Activated CD4-positive, CD25-positive, alpha-beta regulatory T cell (primary cell): ENCODE results near the gene C15orf39.
"Not testable (repeated sequence)": the region's sequence is repeated elsewhere in the genome, so short reads cannot be mapped to it uniquely, and the experiment has no call there.

ENCODE experiments used
- DNase-seq, 4 experiments: peaks; one replicate each; lab custom pipeline; 2025; lab: John Stamatoyannopoulos, UW

The C15orf39 gene

GRCh38 chr15:75212200-75212858, 10.6 kb downstream of the C15orf39 start:
- DNase-seq, result no peak

- DNase-seq, result no peak
Measured at GRCh38 chr15:75213212-75213767, 11.6 kb downstream of the C15orf39 start.

- DNase-seq, result no peak
Measured at GRCh38 chr15:75213768-75214221, 12.1 kb downstream of the C15orf39 start.

GRCh38 chr15:75214293-75215096, 12.8 kb downstream of the C15orf39 start:
- no peak for DNase-seq

- DNase-seq, result no peak
Measured at GRCh38 chr15:75215107-75216004, 13.7 kb downstream of the C15orf39 start.

GRCh38 chr15:75217012-75217411, 15.3 kb downstream of the C15orf39 start:
- DNase-seq, result no peak

- DNase-seq, result not testable (repeated sequence)
Measured at GRCh38 chr15:75217574-75217973, 15.9 kb downstream of the C15orf39 start.

GRCh38 chr15:75219507-75219929, 17.8 kb downstream of the C15orf39 start:
- DNase-seq, result not testable (repeated sequence)

GRCh38 chr15:75223688-75224087, 22.0 kb downstream of the C15orf39 start:
- no peak for DNase-seq

GRCh38 chr15:75224281-75224680, 22.6 kb downstream of the C15orf39 start:
- no peak for DNase-seq

- DNase-seq, result not testable (repeated sequence)
Measured at GRCh38 chr15:75225102-75225836, 23.6 kb downstream of the C15orf39 start.

- no peak for DNase-seq
Measured at GRCh38 chr15:75225951-75226732, 24.5 kb downstream of the C15orf39 start.

- DNase-seq, result not testable (repeated sequence)
Measured at GRCh38 chr15:75227112-75227511, 25.4 kb downstream of the C15orf39 start.

GRCh38 chr15:75227663-75228280, 26.1 kb downstream of the C15orf39 start:
- DNase-seq, result no peak

- no peak for DNase-seq
Measured at GRCh38 chr15:75228787-75229186, 27.1 kb downstream of the C15orf39 start.

GRCh38 chr15:75229191-75230015, 27.7 kb downstream of the C15orf39 start:
- no peak for DNase-seq

GRCh38 chr15:75230016-75230343, 28.3 kb downstream of the C15orf39 start:
- no peak for DNase-seq

GRCh38 chr15:75230551-75231371, 29.1 kb downstream of the C15orf39 start:
- no peak for DNase-seq
